ENCODE data around the gene RLN1. TPM values are rescaled to one million over a fixed set of nuclear protein-coding genes. Genes with fewer than 3 reads are reported as not detected.
"Not testable (repeated sequence)": the region's sequence is repeated elsewhere in the genome, so short reads cannot be mapped to it uniquely, and the experiment has no call there.

Gene RLN1
- polyA plus RNA-seq, 1 of the 3 experiments (the other 2 are of a cell fraction): 0.23 TPM

DNA sequence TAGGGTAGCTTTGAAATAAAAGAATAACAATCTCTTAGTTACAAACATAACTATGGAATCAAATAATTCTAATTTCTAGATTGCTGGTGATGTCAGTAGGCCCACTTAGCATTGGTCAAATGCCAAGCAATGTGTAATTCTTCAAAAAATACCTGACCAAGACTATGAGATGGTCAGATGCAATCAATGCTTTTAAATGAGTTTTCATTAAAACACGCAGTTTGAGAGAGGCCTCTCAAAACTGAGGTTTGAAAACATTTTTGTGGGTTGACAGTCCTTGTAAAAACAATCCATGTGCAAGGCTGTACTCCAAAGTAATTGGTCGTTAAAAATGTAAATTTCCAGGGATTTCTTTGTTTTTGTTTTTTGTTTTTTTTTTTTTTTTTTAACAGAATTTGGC lies 33.9 kb downstream of the RLN1 start:
- ChIA-PET POLR2A (no interaction called here), CTCF (no interaction called here)
- Histone ChIP-seq H3K27ac (ENCODE audit: low read depth in 2 of 2, low read length in 1 of 2) (no peak overlapping the region), H3F3A (replicated peaks; ENCODE audit: insufficient read depth) (no peaks in the 10 kb centered on the region), H3K4me3 (ENCODE audit: low read depth in 2 of 2, low read length in 1 of 2) (no peak overlapping the region), H3K4me2 (no peak overlapping the region), H3K4me1 (ENCODE audit: control insufficient read depth in 1 of 2, insufficient read depth in 2 of 2, low read depth in 1 of 2, low read length in 1 of 2) (peaks cover 0 to 4% of the 10 kb centered on the region in 2 experiments; a peak in 1 of 4 replicates), H3K9me2 (no peaks in the 10 kb centered on the region), H2AFZ (ENCODE audit: low read depth) (no peak overlapping the region), H4K20me1 (ENCODE audit: insufficient read depth) (no peaks in the 10 kb centered on the region), H3K27me3 (ENCODE audit: insufficient read depth) (no peaks in the 10 kb centered on the region; the same call in 1 of the 2 replicates), H3K9ac (no peak overlapping the region), H3K9me3 (no peaks in the 10 kb centered on the region), H3K36me3 (replicated peaks in 1 of 2; ENCODE audit: control insufficient read depth in 1 of 2, insufficient read depth in 2 of 2, low read length in 1 of 2) (no peaks in the 10 kb centered on the region), H3K79me2 (ENCODE audit: insufficient read depth) (no peaks in the 10 kb centered on the region)
- TF ChIP-seq, protein P1, sequence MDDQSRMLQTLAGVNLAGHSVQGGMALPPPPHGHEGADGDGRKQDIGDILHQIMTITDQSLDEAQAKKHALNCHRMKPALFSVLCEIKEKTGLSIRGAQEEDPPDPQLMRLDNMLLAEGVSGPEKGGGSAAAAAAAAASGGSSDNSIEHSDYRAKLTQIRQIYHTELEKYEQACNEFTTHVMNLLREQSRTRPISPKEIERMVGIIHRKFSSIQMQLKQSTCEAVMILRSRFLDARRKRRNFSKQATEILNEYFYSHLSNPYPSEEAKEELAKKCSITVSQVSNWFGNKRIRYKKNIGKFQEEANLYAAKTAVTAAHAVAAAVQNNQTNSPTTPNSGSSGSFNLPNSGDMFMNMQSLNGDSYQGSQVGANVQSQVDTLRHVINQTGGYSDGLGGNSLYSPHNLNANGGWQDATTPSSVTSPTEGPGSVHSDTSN (IDR thresholded peaks at IDR 0.05): no peak
- TF ChIP-seq, protein P2, sequence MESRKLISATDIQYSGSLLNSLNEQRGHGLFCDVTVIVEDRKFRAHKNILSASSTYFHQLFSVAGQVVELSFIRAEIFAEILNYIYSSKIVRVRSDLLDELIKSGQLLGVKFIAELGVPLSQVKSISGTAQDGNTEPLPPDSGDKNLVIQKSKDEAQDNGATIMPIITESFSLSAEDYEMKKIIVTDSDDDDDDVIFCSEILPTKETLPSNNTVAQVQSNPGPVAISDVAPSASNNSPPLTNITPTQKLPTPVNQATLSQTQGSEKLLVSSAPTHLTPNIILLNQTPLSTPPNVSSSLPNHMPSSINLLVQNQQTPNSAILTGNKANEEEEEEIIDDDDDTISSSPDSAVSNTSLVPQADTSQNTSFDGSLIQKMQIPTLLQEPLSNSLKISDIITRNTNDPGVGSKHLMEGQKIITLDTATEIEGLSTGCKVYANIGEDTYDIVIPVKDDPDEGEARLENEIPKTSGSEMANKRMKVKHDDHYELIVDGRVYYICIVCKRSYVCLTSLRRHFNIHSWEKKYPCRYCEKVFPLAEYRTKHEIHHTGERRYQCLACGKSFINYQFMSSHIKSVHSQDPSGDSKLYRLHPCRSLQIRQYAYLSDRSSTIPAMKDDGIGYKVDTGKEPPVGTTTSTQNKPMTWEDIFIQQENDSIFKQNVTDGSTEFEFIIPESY (IDR thresholded peaks at IDR 0.05; ENCODE audit: borderline replicate concordance, low read depth): no peak
- TF ChIP-seq TEAD4 (IDR thresholded peaks at IDR 0.05; ENCODE audit: borderline replicate concordance, insufficient read depth): no peak
- TF ChIP-seq, protein P3, sequence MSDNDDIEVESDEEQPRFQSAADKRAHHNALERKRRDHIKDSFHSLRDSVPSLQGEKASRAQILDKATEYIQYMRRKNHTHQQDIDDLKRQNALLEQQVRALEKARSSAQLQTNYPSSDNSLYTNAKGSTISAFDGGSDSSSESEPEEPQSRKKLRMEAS (IDR thresholded peaks at IDR 0.05; ENCODE audit: low read depth): no peak
- TF ChIP-seq, protein P4, sequence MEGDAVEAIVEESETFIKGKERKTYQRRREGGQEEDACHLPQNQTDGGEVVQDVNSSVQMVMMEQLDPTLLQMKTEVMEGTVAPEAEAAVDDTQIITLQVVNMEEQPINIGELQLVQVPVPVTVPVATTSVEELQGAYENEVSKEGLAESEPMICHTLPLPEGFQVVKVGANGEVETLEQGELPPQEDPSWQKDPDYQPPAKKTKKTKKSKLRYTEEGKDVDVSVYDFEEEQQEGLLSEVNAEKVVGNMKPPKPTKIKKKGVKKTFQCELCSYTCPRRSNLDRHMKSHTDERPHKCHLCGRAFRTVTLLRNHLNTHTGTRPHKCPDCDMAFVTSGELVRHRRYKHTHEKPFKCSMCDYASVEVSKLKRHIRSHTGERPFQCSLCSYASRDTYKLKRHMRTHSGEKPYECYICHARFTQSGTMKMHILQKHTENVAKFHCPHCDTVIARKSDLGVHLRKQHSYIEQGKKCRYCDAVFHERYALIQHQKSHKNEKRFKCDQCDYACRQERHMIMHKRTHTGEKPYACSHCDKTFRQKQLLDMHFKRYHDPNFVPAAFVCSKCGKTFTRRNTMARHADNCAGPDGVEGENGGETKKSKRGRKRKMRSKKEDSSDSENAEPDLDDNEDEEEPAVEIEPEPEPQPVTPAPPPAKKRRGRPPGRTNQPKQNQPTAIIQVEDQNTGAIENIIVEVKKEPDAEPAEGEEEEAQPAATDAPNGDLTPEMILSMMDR (IDR thresholded peaks at IDR 0.05): no peak
- TF ChIP-seq RFX5 (IDR thresholded peaks at IDR 0.05; ENCODE audit: low read length): no peak
- TF ChIP-seq TAF1 (IDR thresholded peaks at IDR 0.05; ENCODE audit: borderline replicate concordance, low read depth, low read length): no peak
- no peak for TF ChIP-seq GABPA (IDR thresholded peaks at IDR 0.05; ENCODE audit: low read depth)
- TF ChIP-seq, protein P5, sequence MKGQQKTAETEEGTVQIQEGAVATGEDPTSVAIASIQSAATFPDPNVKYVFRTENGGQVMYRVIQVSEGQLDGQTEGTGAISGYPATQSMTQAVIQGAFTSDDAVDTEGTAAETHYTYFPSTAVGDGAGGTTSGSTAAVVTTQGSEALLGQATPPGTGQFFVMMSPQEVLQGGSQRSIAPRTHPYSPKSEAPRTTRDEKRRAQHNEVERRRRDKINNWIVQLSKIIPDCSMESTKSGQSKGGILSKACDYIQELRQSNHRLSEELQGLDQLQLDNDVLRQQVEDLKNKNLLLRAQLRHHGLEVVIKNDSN (IDR thresholded peaks at IDR 0.05; ENCODE audit: borderline replicate concordance, low read depth): no peak
- TF ChIP-seq CHD2 (IDR thresholded peaks at IDR 0.05; ENCODE audit: low read length, partially characterized antibody): no peak
- TF ChIP-seq ELF1 (IDR thresholded peaks at IDR 0.05): no peak
- no peak for TF ChIP-seq FOXM1 (IDR thresholded peaks at IDR 0.05; ENCODE audit: low read depth)
- no peak for TF ChIP-seq TCF12 (IDR thresholded peaks at IDR 0.05)
- TF ChIP-seq FOXJ3 (CRISPR knock-in tag; IDR thresholded peaks at IDR 0.05): no peak
- no peak for TF ChIP-seq RXRA (IDR thresholded peaks at IDR 0.05; ENCODE audit: borderline replicate concordance, low read depth)
- no peak for TF ChIP-seq RAD21 (IDR thresholded peaks at IDR 0.05; ENCODE audit: low read length)
- 55% methylated on average over 2 of the region's 2 CpGs for WGBS (ENCODE audit: low lambda C conversion rate)
- DNase-seq: no peak

DNA sequence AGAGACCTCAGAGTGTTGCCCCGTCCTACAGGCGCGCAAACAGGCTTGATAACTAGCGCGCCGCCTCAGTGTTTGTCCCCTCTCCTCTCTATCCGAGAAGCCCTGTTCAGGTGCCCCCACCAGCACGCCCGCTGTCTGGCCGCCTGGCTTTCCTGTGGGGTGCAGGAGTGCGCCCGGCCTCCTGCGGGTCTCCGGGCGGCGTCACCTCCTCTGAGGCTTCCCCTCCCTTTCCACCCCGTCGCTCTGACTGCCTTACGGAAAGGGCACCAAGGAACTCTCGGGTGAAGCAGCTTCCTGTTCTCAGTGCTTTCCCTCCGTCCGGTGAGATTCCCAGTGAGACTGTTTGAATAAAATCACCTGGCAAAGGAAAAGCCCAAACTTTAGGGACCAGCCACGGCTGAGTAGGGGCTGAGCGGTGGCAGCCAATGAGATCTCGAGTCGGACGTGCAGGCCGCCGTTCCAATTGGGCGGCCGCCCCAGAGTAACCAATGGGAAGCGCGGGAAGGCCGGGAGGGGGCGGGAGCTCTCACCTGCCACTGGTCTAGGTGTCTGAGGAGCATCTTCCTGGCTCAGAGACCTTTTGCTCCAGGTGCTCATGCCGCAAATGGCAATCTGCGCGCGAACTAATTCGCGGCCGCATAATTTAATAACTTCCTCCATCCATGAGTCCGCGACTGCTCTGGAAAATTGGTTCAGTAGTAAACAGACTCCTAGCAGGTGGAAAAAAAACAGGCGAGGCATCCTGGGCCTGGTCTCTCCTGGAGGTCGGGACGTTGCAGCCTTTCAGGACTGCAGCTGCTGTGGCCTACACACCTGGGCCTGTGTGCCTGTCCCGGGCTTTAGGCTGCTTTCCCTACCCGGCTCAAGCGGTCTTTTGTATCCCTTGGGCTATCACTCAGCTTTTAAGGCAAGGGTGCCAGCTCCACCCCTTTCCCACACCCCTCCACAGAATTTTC lies 35.6 kb downstream of the RLN1 start, which contains the start of gene RLN2:
TSS of gene RLN2 (minus strand) at position 877 of the 956 bp plus-strand sequence. CDS start at position 741, 136 bp downstream.
- 27% methylated on average over 6 of the region's 50 CpGs for WGBS (ENCODE audit: low lambda C conversion rate)
- H3K27ac ChIP-seq (ENCODE audit: low read depth in 2 of 2, low read length in 1 of 2); H3K4me2 ChIP-seq; H3K27me3 ChIP-seq (ENCODE audit: insufficient read depth); H3K36me3 ChIP-seq (replicated peaks in 1 of 2; ENCODE audit: control insufficient read depth in 1 of 2, insufficient read depth in 2 of 2, low read length in 1 of 2); POLR2A ChIA-PET; H3K4me1 ChIP-seq (ENCODE audit: control insufficient read depth in 1 of 2, insufficient read depth in 2 of 2, low read depth in 1 of 2, low read length in 1 of 2); H3F3A ChIP-seq (replicated peaks; ENCODE audit: insufficient read depth); H3K79me2 ChIP-seq (ENCODE audit: insufficient read depth); H3K9ac ChIP-seq; H3K9me2 ChIP-seq; H4K20me1 ChIP-seq (ENCODE audit: insufficient read depth); H3K9me3 ChIP-seq; CTCF ChIA-PET: not testable (repeated sequence)
- H3K4me3 ChIP-seq (ENCODE audit: low read depth in 2 of 2, low read length in 1 of 2): peak within 1 kb of the TSS in 1 of 2 experiments; percentile 36; a peak in 2 of 4 replicates
- H2AFZ ChIP-seq (ENCODE audit: low read depth): peak within 1 kb of the TSS; percentile 70; the same call in 1 of the 2 replicates
- DNase-seq: peak; percentile 12
